Heart right ventricle (tissue), 16 donors: ENCODE data around the gene ECD. TPM values are rescaled to one million over a fixed set of nuclear protein-coding genes. Genes with fewer than 3 reads are reported as not detected.

ENCODE experiments used
- ATAC-seq, 8 donors: fragments of 200-7000 bp; cut with Tn5 transposase; one replicate each; pipeline ENCODE4 v1.9.1; 2020; ENCODE audit warnings: mild to moderate bottlenecking in 8 of 8, moderate library complexity in 8 of 8, moderate number of reproducible peaks in 1 of 8
- DNase-seq, 2 donors: peaks; one replicate each; pipeline ENCODE4 v3.0.0-alpha.2; 2020
- H3K27ac ChIP-seq, 10 donors: fragments of 200-600 bp; sonication (generic) in 2 of 10; one replicate each; pipeline versions ENCODE4 v1.5.0 to v1.8.0; 2020 to 2022; ENCODE audit warnings: mild to moderate bottlenecking in 3 of 10
- H3K27me3 ChIP-seq, 7 donors: fragments of 200-600 bp; one replicate each; pipeline ENCODE4 v1.8.0; 2021 to 2022; ENCODE audit warnings: mild to moderate bottlenecking in 2 of 7
- H3K36me3 ChIP-seq, 9 donors: fragments of 200-600 bp; sonication (generic) in 1 of 9; one replicate each; pipeline versions ENCODE4 v1.5.0 to v1.8.0; 2020 to 2022; ENCODE audit warnings: mild to moderate bottlenecking in 2 of 9
- H3K4me1 ChIP-seq, 9 donors: fragments of 200-600 bp; sonication (generic) in 1 of 9; one replicate each; pipeline versions ENCODE4 v1.5.0 to v1.8.0; 2020 to 2022; ENCODE audit warnings: mild to moderate bottlenecking in 4 of 9
- H3K4me3 ChIP-seq, 10 donors: fragments of 200-600 bp; sonication (generic) in 2 of 10; one replicate each; pipeline versions ENCODE4 v1.5.0 to v1.8.0; 2020 to 2022; ENCODE audit warnings: mild to moderate bottlenecking in 7 of 10, moderate library complexity in 2 of 10
- H3K9me3 ChIP-seq, 11 donors: fragments of 200-600 bp in 10 of 11; sonication (generic) in 2 of 11; one replicate each; pipeline versions ENCODE4 v1.5.0 to v1.8.0; 2013 to 2022; ENCODE audit warnings: mild to moderate bottlenecking in 2 of 11, control low read depth in 1 of 11, moderate library complexity in 1 of 11
- WGBS, 2 donors: extraction: QIAGEN DNeasy Blood & Tissue Kit; methylation state at CpG; one replicate each; pipeline ENCODE4 v1.1.7; 2013; ENCODE audit warnings: inconsistent platforms in 1 of 2; 5-methylcytosine and 5-hydroxymethylcytosine counted together
- intact Hi-C, 10 donors: fragments of 100-400 bp; cut with DNase I; formaldehyde crosslinking; loops; one replicate each; pipeline versions ENCODE4 v1.11.1 to v1.14.2; 2022
- long read RNA-seq, 3 donors: library from polyadenylated mRNA; unstranded; transcript quantifications; one replicate each; pipeline ENCODE4 v2.0.0, GENCODE V29; 2020 to 2021
- polyA plus RNA-seq, 2 donors: library from polyadenylated mRNA; stranded (reverse); fragments of 200-250 nt; gene quantifications; one replicate each; pipeline ENCODE4 v1.2.3, GENCODE V29; 2013
- total RNA-seq, 10 donors: library from RNA; stranded (reverse); fragmentation: NEBNext Ultra II Directional in 3 of 10; extraction: Animal tissue kit (Norgen Biotek cat#: 25700) in 3 of 10; gene quantifications; one replicate each; pipeline versions ENCODE4 v1.2.1 to v1.2.4, GENCODE V29; 2021 to 2023
- TF ChIP-seq, protein P1 (sequence below), 9 donors: fragments of 200-600 bp; sonication (generic) in 2 of 9; IDR thresholded peaks; one replicate each; pipeline versions ENCODE4 v1.5.0 to v1.8.0; 2021 to 2022; ENCODE audit warnings: antibody characterized with exemption in 9 of 9, mild to moderate bottlenecking in 5 of 9, moderate library complexity in 1 of 9
- donor health status: Arrhythmogenic right ventricular cardiomyopathy.
- donor health status: ischemic (EF 13 %, LVEDD 7.1; RV severe dilation, severe dysfunction).
- donor health status: healthy with polysubstance abuse.
- donor health status: DM: no; HTN: yes; CAD: no.
- donor health status: DM: no; HTN: no; CAD: no.
- donor health status: ischemic (EF 25% LVEDD 6.9; RV normal size, moderate dysfunction).
- donor health status: ischemic (EF 25% LVEDD 5.7; RV mildly dilated, moderate dysfunction).
- donor health status: healthy.
- donor health status: DM: yes; HTN: yes; CAD: no.
- donor health status: Ischemic cardiomyopathy.
- donor health status: ischemic (EF 35%, LVEDD 5.7; RV mildly dilated, moderate dysfunction).
- donor health status: nonischemic (EF 11% LVEDD 7.7; RV severe dilation, severe dysfunction).
- donor health status: DM: yes; HTN: yes; CAD: no.
- donor health status: PGD.
- donor health status: ischemic (EF 29% LVEDD 5.4; RV normal size, mild dysfunction).
- donor health status: nonischemic (EF 23%, LVEDD 6.1; RV moderate dilation, normal function).

The ECD gene
- total RNA-seq (10 to 100 TPM; 14.0 to 22.9 (median 19.0) TPM), polyA plus RNA-seq (1 to 10 TPM; 5.8 to 7.0 TPM)
- long read RNA-seq, donor 1, transcript ECD-201 (14 exons, 3,069 nt) = major isoform, 17 of 22 reads
- long read RNA-seq, donor 1, partial matches to known transcripts = 2 of 22 reads
- long read RNA-seq, donor 1, other reads (novel, unspliced or antisense) = 3 of 22 reads
- long read RNA-seq, donor 2, transcript ECD-201 (14 exons, 3,069 nt) = major isoform, 18 of 25 reads
- long read RNA-seq, donor 2, partial matches to known transcripts = 1 of 25 reads
- long read RNA-seq, donor 2, other reads (novel, unspliced or antisense) = 6 of 25 reads
- long read RNA-seq, donor 3, transcript ECD-201 (14 exons, 3,069 nt) = major isoform, 60 of 67 reads
- long read RNA-seq, donor 3, partial matches to known transcripts = 0 of 67 reads
- long read RNA-seq, donor 3, other reads (novel, unspliced or antisense) = 7 of 67 reads

DNA sequence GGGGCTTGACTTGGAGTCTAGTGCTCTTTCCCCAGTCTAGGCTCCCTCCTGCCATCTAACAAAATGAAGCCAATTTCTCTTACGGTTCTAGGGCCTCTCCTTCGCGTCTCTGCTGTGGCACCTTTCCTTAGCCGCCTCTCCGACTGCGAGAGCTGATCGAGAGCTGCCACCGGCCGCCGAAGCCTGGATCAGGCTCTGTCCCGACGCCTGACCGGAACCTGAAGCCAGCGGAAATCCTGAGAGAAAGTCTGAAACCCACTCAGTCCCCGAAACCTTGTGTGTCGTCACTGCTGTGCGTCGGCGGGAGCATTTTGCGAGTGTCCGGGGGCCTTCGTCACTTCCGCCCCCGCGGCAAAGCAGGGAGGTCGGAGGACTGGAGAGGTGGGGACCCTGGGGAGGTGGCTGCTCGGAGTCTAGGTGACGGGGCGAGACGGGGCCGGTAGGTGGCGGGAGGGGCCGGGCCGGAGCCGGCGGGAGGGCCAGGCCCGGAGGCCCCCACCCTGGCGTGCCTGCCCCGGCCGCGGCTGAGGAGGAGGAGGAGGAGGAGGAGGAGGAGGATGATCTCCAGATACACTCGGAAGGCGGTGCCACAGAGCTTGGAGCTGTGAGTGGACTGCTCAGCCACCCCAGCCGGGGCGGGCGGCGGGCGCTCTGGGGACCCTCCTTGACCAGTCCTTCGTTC lies at the start of gene ECD, which contains the start of gene FAM149B1:
Gene ECD (minus strand): TSS at position 226 of the 682 bp plus-strand sequence. CDS start 4,071 bp downstream, outside the sequence.
Gene FAM149B1 (plus strand): TSS at position 337 of the 682 bp plus-strand sequence. CDS start 221 bp downstream, at position 558.
- Histone ChIP-seq H3K36me3 (peaks cover 0 to 27% (median 5%) of the 10 kb centered on the region in 9 donors), H3K4me1 (peaks cover 0 to 52% (median 43%) of the 10 kb centered on the region in 9 donors), H3K27me3 (no peaks in the 10 kb centered on the region), H3K4me3 (peak within 1 kb of the TSS; percentile 71 to 95 (median 86)), H3K27ac (peak within 1 kb of the TSS; percentile 87 to 98 (median 94)), H3K9me3 (no peaks in the 10 kb centered on the region)
- peak; percentile 97 to 99 (median 99) for ATAC-seq
- peak; percentile 92 to 96 for DNase-seq
- intact Hi-C loops = loop anchor here in 2 of 10 donors (10.0 kb wide), 2 partner anchors 73 to 803 kb away; partner anchors contain the start of gene P4HA1 (in 1 of the 2)
- WGBS, 2 donors = 0% methylated on average over 47 to 49 of the region's 49 CpGs
- TF ChIP-seq, protein P1, sequence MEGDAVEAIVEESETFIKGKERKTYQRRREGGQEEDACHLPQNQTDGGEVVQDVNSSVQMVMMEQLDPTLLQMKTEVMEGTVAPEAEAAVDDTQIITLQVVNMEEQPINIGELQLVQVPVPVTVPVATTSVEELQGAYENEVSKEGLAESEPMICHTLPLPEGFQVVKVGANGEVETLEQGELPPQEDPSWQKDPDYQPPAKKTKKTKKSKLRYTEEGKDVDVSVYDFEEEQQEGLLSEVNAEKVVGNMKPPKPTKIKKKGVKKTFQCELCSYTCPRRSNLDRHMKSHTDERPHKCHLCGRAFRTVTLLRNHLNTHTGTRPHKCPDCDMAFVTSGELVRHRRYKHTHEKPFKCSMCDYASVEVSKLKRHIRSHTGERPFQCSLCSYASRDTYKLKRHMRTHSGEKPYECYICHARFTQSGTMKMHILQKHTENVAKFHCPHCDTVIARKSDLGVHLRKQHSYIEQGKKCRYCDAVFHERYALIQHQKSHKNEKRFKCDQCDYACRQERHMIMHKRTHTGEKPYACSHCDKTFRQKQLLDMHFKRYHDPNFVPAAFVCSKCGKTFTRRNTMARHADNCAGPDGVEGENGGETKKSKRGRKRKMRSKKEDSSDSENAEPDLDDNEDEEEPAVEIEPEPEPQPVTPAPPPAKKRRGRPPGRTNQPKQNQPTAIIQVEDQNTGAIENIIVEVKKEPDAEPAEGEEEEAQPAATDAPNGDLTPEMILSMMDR (IDR thresholded peaks at IDR 0.05) = peak in 3 of 9 donors; percentile 25 to 39 (median 36)

GRCh38 chr10:73215749-73216148 lies 47.9 kb upstream of the ECD start:
- Histone ChIP-seq H3K27ac (no peak overlapping the region), H3K4me3 (no peak overlapping the region), H3K27me3 (no peaks in the 10 kb centered on the region), H3K36me3 (peaks cover 0 to 71% (median 16%) of the 10 kb centered on the region in 9 donors), H3K4me1 (no peaks in the 10 kb centered on the region), H3K9me3 (no peaks in the 10 kb centered on the region)
- TF ChIP-seq, protein P1 (IDR thresholded peaks at IDR 0.05) = no peak
- DNase-seq (no peak), ATAC-seq (no peak)
- intact Hi-C loops = no loop called here
- 98 to 99% methylated on average over 1 of the region's 1 CpG for WGBS, 2 donors

GRCh38 chr10:73211106-73211811 lies 43.5 kb upstream of the ECD start:
- no peak for ATAC-seq
- TF ChIP-seq, protein P1 (IDR thresholded peaks at IDR 0.05) = no peak
- peaks cover 0 to 53% (median 0%) of the 10 kb centered on the region in 9 donors for H3K36me3 ChIP-seq
- H3K4me3 ChIP-seq = no peak overlapping the region
- peaks cover 0 to 5% (median 0%) of the 10 kb centered on the region in 9 donors for H3K4me1 ChIP-seq
- intact Hi-C loops = no loop called here
- H3K27me3 ChIP-seq = no peaks in the 10 kb centered on the region
- no peak for DNase-seq
- 76 to 84% methylated on average over 4 of the region's 4 CpGs for WGBS, 2 donors
- no peak overlapping the region for H3K27ac ChIP-seq
- no peaks in the 10 kb centered on the region for H3K9me3 ChIP-seq
